GM20000 (cell line): ENCODE results near the gene KLHL30.

Experiments
- DNase-seq: peaks from one replicate; pipeline ENCODE4 v3.0.0; 2012; ENCODE audit warnings: low spot score
- TF ChIP-seq, protein P1 (sequence below): IDR thresholded peaks from 2 replicates; pipeline ENCODE4 v1.5.1; 2012; ENCODE audit warnings: mild to moderate bottlenecking, control low read depth; ENCODE audit errors: extremely low read depth, missing control alignments

KLHL30 gene

DNA sequence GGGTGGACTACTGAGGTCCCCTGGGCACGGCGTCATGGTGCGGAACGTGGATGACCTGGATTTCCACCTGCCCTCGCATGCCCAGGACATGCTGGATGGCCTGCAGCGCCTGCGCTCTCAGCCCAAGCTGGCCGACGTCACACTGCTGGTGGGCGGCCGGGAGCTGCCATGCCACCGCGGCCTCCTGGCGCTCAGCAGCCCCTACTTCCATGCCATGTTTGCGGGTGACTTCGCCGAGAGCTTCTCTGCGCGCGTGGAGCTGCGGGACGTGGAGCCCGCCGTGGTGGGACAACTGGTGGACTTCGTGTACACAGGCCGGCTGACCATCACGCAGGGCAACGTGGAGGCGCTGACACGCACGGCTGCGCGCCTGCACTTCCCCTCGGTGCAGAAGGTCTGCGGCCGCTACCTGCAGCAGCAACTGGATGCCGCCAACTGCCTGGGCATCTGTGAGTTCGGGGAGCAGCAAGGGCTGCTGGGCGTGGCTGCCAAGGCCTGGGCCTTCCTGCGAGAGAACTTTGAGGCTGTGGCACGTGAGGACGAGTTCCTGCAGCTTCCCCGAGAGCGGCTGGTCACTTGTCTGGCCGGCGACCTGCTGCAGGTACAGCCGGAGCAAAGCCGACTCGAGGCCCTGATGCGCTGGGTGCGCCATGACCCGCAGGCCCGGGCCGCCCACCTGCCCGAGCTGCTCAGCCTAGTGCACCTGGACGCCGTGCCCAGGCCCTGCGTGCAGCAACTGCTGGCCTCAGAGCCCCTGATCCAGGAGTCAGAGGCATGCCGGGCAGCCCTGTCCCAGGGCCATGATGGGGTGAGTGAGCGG lies 2.5 kb downstream of the KLHL30 start:
- DNase-seq: no peak
- TF ChIP-seq, protein P1, sequence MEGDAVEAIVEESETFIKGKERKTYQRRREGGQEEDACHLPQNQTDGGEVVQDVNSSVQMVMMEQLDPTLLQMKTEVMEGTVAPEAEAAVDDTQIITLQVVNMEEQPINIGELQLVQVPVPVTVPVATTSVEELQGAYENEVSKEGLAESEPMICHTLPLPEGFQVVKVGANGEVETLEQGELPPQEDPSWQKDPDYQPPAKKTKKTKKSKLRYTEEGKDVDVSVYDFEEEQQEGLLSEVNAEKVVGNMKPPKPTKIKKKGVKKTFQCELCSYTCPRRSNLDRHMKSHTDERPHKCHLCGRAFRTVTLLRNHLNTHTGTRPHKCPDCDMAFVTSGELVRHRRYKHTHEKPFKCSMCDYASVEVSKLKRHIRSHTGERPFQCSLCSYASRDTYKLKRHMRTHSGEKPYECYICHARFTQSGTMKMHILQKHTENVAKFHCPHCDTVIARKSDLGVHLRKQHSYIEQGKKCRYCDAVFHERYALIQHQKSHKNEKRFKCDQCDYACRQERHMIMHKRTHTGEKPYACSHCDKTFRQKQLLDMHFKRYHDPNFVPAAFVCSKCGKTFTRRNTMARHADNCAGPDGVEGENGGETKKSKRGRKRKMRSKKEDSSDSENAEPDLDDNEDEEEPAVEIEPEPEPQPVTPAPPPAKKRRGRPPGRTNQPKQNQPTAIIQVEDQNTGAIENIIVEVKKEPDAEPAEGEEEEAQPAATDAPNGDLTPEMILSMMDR: no peak

DNA sequence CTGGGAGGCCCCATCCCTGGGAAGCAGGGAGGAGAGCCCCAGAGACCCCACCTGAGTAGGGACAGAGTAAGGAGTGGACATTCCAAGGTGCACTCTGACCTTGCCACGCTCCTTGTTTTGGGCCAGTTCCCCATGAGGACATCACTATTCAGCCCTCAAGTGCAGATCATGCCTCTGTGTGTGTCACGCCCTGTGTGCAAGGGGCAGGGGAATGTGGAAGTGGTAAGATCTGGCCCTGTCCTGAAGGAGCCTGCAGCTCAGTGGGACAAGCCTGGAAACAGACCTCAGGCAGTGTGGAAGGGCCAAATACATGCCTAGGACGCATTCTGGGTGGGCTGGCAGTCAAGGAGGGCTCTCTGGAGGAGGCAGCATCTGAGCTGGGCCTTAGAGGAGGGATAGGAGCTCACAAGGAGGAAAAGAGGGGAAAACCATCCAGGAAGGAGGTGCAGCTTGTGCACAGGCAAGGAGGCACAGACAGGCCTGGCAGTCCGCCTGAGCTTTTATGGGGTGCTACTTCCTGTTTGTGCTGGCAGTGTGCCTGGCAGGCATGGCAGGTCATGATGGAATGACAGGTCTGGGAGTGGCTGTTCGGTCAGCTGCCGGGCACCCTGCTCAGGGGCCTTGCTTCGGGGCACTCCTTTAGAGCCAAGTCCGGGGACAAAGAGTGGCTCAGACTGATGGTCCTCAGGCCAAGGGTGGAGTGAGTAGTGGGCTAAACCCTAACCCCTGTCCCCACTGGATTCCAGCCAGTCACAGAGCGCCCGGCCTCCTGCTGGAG lies 3.3 kb downstream of the KLHL30 start:
- TF ChIP-seq, protein P1: no peak
- DNase-seq: no peak

DNA sequence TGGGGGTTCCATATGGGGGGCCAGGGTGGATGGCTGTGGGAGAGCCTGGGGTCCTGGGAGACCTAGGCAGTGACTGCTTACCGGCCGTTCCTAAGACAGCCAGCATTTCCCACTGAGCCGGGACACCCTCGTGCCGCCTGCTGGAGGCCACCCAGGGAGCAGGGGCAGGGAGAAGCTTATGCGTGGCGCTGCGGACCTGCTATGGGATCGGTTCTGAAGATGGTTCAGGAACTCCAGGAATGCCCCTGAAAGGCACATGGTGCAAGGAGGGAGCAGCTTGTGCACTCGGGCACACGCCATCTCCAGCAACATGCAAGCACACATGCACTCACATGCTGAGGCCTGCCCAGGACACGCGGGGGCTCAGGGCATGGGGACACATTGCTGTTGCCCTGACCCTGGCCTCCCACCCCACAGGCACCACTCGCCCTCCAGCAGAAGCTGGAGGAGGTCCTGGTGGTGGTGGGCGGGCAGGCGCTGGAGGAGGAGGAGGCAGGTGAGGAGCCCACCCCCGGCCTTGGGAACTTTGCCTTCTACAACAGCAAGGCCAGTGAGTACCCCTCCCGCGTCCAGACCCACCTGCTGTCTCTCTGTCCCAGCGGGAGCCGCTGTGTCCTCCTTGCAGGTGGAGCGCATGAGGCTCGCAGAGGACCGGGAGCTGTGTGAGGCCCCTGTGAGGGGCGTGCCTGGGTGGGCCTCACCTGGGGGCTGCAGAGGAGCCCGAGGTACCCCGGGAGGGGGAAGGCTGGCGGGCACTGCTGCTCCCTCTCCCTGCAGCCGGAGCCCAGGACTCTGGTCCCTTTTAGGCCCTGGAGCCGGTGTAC lies 4.1 kb downstream of the KLHL30 start:
- DNase-seq: no peak

DNA sequence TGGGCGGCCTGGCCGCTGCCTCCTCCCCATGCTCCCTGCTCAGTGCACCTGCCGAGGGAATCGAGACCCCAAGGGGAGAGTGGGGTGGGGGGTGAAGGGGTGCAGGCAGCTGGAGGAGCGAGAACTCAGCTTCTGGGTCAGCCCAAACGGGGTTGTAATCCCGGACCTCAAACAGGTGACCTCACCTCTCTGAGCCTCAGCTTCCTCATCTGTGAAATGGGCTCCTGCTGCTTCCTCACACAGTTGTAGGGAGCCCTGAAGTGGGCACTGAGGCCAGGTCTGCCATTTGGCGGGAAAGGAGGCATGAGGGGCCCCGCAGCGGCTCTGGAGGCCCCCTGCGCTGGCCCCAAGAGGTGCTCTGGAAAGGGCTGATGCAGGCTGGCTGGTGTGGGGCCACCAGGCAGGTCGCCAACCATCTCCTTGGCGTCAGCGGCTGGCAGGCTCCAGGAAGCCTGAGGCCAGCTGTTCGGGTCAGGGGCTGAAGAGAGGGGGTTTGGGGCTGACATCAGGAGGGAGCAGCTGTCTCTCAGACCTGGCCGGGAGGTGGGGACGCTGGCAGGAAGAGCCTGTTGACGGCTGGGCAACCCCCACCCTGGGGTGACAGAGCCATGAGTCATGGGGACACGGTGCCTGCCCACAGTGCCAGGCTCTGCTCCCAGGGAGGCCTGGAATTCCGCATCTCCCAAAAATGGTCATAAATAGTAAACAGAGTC lies 4.9 kb downstream of the KLHL30 start:
- no peak for DNase-seq
- TF ChIP-seq, protein P1: no peak

More for the DNA sequence above, 4.1 kb downstream of the KLHL30 start:
- TF ChIP-seq, protein P1: no peak

DNA sequence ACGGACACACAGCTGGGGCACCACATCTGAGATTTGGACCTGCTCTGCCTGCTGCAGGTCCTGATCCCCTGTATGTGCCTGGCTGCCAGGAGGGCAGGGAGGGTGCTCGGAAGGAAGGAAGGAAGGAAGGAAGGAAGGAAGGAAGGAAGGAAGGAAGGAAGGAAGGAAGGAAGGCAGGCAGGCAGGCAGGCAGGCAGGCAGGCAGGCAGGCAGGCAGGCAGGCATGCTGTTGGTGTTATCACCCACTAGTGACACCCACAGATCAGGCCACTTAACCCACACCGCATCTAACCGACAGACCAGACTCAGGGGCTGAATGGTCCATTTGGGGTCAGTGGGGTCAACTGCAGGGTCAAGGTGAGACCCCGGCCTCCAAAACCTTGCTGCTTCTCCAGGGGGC lies 5.8 kb downstream of the KLHL30 start:
- DNase-seq: no peak

DNA sequence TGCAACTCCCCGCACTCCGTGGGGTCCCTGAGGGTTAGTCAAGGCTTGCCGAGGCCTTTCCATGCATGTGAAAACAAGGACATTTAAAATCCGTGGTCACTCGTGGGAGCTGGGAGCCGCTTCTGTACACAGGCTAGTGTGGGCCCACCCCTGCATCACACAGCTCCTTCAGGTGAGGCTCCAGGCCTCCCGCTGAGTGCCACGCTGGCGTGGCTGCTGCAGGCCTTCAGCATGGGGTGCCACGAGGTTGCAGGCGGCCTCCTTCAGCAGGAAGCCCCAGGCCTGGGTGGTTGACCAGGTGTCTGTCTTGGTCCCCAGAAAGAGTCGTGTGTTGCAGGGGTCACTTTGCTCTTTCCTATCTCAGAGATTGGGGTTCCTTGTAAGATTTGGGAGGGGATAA lies 6.6 kb downstream of the KLHL30 start:
- DNase-seq: no peak
- TF ChIP-seq, protein P1: no peak

More for the DNA sequence above, 5.8 kb downstream of the KLHL30 start:
- TF ChIP-seq, protein P1: no peak
